GM18951 (cell line): ENCODE data around the gene RBBP6.

Experiments
- POLR2A ChIP-seq: IDR thresholded peaks from 4 replicates; pipeline ENCODE4 v1.6.1; 2011; ENCODE audit warnings: mild to moderate bottlenecking; ENCODE audit not compliant: insufficient read length, insufficient read depth; ENCODE audit errors: extremely low read depth
- in situ Hi-C: fragments of 300-500 bp; cut with MboI; formaldehyde crosslinking; loops from one replicate; pipeline ENCODE4 v1.12.0; 2022; ENCODE audit warnings: low sequenced_read_pairs, mixed read lengths, inconsistent platforms; ENCODE audit not compliant: unreplicated experiment

RBBP6 gene

GRCh38 chr16:24514096-24514495, 25.3 kb upstream of the RBBP6 start:
- in situ Hi-C loops: loop anchor here (25.0 kb wide), 2 partner anchors 452 to 727 kb away; no protein-coding TSS in a partner anchor
- TF ChIP-seq POLR2A: no peak

DNA sequence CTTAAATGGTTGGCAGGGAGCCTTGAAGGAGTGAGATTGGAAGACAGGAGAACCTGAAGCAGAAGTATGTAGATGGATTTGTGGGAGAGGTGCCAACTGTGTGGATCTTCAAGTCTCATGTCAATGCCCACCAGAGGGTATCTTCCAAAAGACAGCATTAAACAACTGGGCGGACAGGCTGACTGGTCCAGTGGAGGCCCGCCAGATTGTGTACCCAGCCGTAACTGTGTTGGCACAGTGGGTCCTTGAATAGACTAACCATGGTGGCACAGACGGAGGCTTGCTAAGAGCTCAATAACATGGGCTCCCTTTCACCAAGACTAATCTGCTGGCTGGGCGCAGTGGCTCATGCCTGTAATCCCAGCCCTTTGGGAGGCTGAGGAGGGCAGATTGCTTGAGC, 24.2 kb upstream of the RBBP6 start:
- in situ Hi-C loops: loop anchor here (25.0 kb wide), 2 partner anchors 453 to 728 kb away; no protein-coding TSS in a partner anchor
- no peak for TF ChIP-seq POLR2A

GRCh38 chr16:24516900-24517669, 22.3 kb upstream of the RBBP6 start:
- in situ Hi-C loops: loop anchor here (25.0 kb wide), 2 partner anchors 455 to 730 kb away; no protein-coding TSS in a partner anchor
- TF ChIP-seq POLR2A: no peak

GRCh38 chr16:24518498-24518897, 20.9 kb upstream of the RBBP6 start:
- TF ChIP-seq POLR2A: no peak
- in situ Hi-C loops: loop anchor here (25.0 kb wide), 2 partner anchors 456 to 731 kb away; no protein-coding TSS in a partner anchor

DNA sequence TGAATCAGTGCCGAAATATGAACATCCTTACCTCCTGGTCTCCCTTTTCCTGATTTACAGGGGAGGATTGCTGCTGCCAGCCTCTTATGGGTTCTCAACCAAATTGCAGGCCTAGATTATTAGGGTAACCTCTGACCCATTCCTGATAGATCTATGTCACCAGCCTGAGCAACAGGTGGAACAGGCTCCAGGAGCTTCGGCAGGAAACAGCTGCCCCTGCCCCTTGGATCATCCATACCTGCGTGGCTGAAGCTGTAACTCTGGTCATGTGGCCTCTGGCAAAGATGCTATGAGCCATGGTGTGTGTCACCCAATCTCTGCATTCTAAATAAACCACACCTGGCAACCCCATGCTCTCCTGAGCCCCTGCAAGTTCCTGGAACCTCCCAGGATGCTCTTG, 18.4 kb upstream of the RBBP6 start:
- no peak for TF ChIP-seq POLR2A
- in situ Hi-C loops: loop anchor here (25.0 kb wide), 2 partner anchors 459 to 734 kb away; no protein-coding TSS in a partner anchor

DNA sequence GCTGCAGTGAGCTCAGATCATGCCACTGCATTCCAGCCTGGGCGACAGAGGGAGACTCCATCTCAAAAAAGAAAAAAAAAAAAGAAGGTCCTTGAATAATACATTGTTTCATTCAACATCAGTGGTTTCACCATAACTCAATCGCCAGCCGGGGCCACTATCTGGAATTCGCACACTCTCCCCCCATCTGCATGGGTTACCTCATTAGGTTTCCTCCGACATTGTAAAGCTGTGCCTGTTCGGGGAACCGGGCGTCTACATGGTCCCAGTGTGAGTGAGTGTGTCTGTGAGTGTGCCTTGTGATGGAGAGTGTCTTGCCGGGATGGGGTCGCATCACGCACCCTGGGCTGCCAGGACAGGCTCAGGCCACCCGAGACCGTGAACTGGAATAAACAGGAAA, 16.6 kb upstream of the RBBP6 start:
- in situ Hi-C loops: loop anchor here (25.0 kb wide), 2 partner anchors 460 to 735 kb away; no protein-coding TSS in a partner anchor
- no peak for TF ChIP-seq POLR2A

- in situ Hi-C loops: loop anchor here (25.0 kb wide), 2 partner anchors 461 to 736 kb away; no protein-coding TSS in a partner anchor
- no peak for TF ChIP-seq POLR2A
Measured at GRCh38 chr16:24523569-24523968, 15.8 kb upstream of the RBBP6 start.

DNA sequence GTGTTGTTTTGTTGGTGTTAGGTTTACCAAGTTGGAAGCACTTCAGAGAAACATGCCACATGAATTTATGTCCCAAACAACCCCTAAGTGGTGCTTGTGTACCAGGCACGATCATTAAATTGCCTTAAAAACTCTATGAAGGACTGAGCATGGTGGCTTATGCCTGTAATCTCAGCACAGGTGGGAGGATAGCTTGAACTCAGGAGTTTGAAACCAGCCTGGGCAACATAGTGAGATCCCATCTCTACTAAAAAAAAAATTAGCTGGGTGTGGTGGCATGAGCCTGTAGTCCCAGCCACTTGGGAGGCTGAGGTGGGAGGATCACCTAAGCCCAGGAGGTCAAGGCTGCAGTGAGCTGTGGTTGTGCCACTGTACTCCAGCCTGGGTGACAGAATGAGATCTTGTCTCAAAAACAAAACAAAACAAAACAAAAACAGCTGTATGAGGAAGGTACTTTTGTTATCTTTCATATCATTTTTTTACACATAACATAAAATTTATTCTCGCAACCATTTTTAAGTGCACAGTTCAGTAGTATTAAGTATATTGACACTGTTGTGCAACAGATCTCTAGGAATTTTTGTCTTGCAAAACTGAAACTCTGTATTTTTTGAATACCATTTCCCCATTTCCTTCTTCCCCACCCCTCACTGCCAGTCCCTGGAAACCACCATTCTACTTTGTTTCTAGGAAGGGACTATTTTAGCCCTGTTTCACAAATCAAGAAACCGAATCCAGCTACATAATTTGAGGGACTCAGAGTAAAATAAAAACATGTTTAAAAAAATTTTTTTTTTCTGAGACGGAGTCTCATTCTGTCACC, 14.3 kb upstream of the RBBP6 start:
- no peak for TF ChIP-seq POLR2A
- in situ Hi-C loops: loop anchor here (25.0 kb wide), 2 partner anchors 463 to 738 kb away; no protein-coding TSS in a partner anchor

GRCh38 chr16:24525970-24526559, 13.3 kb upstream of the RBBP6 start:
- in situ Hi-C loops: no loop called here

DNA sequence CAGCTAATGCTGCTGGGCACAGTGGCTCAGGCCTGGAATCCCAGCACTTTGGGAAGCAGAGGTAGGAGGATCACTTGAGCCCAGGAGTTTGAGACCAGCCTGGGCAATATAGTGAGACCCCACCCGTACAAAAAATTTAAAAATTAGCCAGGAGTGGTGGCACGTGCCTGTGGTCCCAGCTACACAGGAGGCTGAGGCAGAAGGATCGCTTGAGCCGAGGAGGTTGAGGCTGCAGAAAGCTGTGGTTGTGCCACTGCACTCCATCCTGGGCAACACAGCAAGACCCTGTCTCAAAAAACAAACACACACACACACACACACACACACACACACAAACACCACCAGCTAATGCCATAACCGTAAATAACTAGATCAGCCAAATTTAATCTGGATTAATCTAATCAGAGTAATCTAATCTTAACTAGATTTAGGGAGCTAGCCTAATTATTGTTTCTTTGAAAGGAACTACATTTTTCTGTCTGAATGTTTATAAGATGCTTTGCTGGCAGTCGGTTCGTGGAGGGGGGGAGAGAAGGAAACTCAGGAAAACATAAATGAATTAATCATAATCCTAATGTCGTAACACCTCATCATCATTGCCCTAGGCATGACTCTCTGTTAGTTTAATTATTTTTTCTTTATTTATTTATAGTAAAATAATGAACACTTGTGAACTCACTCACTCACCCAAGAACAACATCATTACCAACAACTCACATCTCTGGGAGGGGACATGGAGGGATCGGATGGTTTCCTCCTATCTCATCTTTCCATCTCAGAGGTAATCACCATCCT, 12.5 kb upstream of the RBBP6 start:
- no peak for TF ChIP-seq POLR2A
- in situ Hi-C loops: no loop called here

More at GRCh38 chr16:24525970-24526559, 13.3 kb upstream of the RBBP6 start:
- no peak for TF ChIP-seq POLR2A

- in situ Hi-C loops: no loop called here
- no peak for TF ChIP-seq POLR2A
Measured at GRCh38 chr16:24531166-24531565, 8.2 kb upstream of the RBBP6 start.

GRCh38 chr16:24534620-24535019, 4.7 kb upstream of the RBBP6 start:
- no peak for TF ChIP-seq POLR2A
- in situ Hi-C loops: no loop called here
